PC-9 (cell line): ENCODE measurements around the gene PHB1. TPM values are rescaled to one million over a fixed set of nuclear protein-coding genes. Genes with fewer than 3 reads are reported as not detected.

Experiments used
- BruUV-seq: library from RNA; stranded (reverse); fragments of 400-500 nt; replicated peaks from 2 replicates; lab custom pipeline; 2021; lab: Mats Ljungman, UMichigan
- CTCF ChIA-PET: fragments of 300-600 bp; sonication (Branson Sonifier 250); formaldehyde crosslinking; loops from one replicate; lab custom pipeline; 2022; ENCODE audit warnings: antibody characterized with exemption; lab: Charles Lee
- POLR2A ChIA-PET: fragments of 300-600 bp; sonication (Branson Sonifier 250); formaldehyde crosslinking; loops from one replicate; lab custom pipeline; 2022; ENCODE audit warnings: antibody characterized with exemption; ENCODE audit not compliant: unreplicated experiment; lab: Charles Lee
- DNase-seq, 2 experiments: peaks; one replicate each; pipeline versions ENCODE4 v3.0.0 to v3.0.0-alpha.2; 2015 to 2022; ENCODE audit warnings: mixed read lengths in 1 of 2
- H2AFZ ChIP-seq: fragments of 200-600 bp; sonication (generic); 2 replicates; pipeline ENCODE4 v1.8.1; 2017; ENCODE audit warnings: antibody characterized with exemption
- H3F3A ChIP-seq: fragments of 200-600 bp; sonication (generic); 2 replicates; pipeline ENCODE4 v1.8.1; 2017; ENCODE audit warnings: antibody characterized with exemption, mild to moderate bottlenecking, low read depth; ENCODE audit not compliant: insufficient read depth
- H3K27ac ChIP-seq: fragments of 200-600 bp; sonication (generic); 2 replicates; pipeline ENCODE4 v1.6.1; 2016; ENCODE audit warnings: mixed run types
- H3K27me3 ChIP-seq: fragments of 200-600 bp; sonication (generic); 2 replicates; pipeline ENCODE4 v1.6.1; 2016; ENCODE audit warnings: low read depth, mixed run types; ENCODE audit not compliant: insufficient read depth
- H3K36me3 ChIP-seq: fragments of 200-600 bp; sonication (generic); 2 replicates; pipeline ENCODE4 v1.6.1; 2016; ENCODE audit warnings: low read depth, mixed run types
- H3K4me1 ChIP-seq: fragments of 200-600 bp; sonication (generic); replicated peaks from 2 replicates; pipeline ENCODE4 v1.6.1; 2016; ENCODE audit warnings: mixed run types; ENCODE audit not compliant: insufficient read depth
- H3K4me2 ChIP-seq: fragments of 200-600 bp; sonication (generic); 2 replicates; pipeline ENCODE4 v1.6.1; 2017; ENCODE audit warnings: mixed run types
- H3K4me3 ChIP-seq: fragments of 200-600 bp; sonication (generic); 2 replicates; pipeline ENCODE4 v1.6.1; 2016; ENCODE audit warnings: mixed run types
- H3K79me2 ChIP-seq: fragments of 200-600 bp; sonication (generic); 2 replicates; pipeline ENCODE4 v1.6.1; 2017; ENCODE audit warnings: low read depth, mixed run types
- H3K9me2 ChIP-seq: fragments of 200-600 bp; sonication (generic); 2 replicates; pipeline ENCODE4 v1.8.1; 2017; ENCODE audit warnings: mild to moderate bottlenecking; ENCODE audit not compliant: insufficient read depth
- H3K9me3 ChIP-seq: fragments of 200-600 bp; sonication (generic); 2 replicates; pipeline ENCODE4 v1.8.1; 2016; ENCODE audit warnings: low read depth; ENCODE audit not compliant: insufficient read depth
- H4K20me1 ChIP-seq: fragments of 200-600 bp; sonication (generic); 2 replicates; pipeline ENCODE4 v1.8.1; 2017; ENCODE audit not compliant: insufficient read depth
- EZH2 ChIP-seq: fragments of 200-600 bp; sonication (generic); IDR thresholded peaks from 2 replicates; pipeline ENCODE4 v1.8.0; 2017; ENCODE audit warnings: antibody characterized with exemption, low read depth
- intact Hi-C: fragments of 100-400 bp; cut with micrococcal nuclease; formaldehyde crosslinking; loops from one replicate; pipeline ENCODE4 v1.10.0; 2022; ENCODE audit not compliant: unreplicated experiment
- total RNA-seq: library from RNA; stranded (reverse); gene quantifications from 2 replicates; pipeline ENCODE4 v1.2.3, GENCODE V29; 2021
- TF ChIP-seq, protein P1 (sequence below): fragments of 200-600 bp; sonication (generic); conservative IDR thresholded peaks from 2 replicates; pipeline ENCODE4 v1.6.1; 2017; ENCODE audit warnings: mixed run types, antibody characterized with exemption, mild to moderate bottlenecking, moderate library complexity

PHB1 gene
- total RNA-seq, 1 experiment from 2014 or later: 244 TPM

DNA sequence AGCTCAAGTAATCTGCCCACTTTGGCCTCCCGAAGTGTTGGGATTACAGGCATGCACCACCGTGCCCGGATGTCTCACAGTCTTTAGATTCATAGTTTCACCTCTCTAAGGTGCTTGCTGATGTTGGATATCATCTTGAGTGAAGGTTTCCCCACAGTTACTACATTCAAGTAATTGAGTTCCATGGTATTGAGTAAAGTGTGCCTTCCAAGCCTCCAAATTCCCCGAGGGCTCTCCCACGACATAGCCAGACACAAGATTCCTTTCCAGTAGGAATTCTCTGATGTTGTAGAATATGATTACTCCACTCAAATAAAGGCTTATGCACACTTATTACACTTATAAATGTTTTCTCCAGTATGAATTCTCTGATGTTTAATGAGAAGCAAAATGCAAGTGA, 36.4 kb downstream of the PHB1 start:
- no peaks in the 10 kb centered on the region for H3K4me1 ChIP-seq
- H3K4me3 ChIP-seq: no peak overlapping the region
- no peaks in the 10 kb centered on the region for H3K9me2 ChIP-seq
- no peak overlapping the region for H3K4me2 ChIP-seq
- no TSS peak for BruUV-seq
- ChIA-PET CTCF (no interaction called here), POLR2A (no interaction called here)
- H4K20me1 ChIP-seq: no peaks in the 10 kb centered on the region
- H3K27ac ChIP-seq: no peak overlapping the region
- peaks cover 5% of the 10 kb centered on the region; the same call in 1 of the 2 replicates for H3K9me3 ChIP-seq
- no peak overlapping the region for H2AFZ ChIP-seq
- no peaks in the 10 kb centered on the region for H3K36me3 ChIP-seq
- no peaks in the 10 kb centered on the region for H3F3A ChIP-seq
- no peaks in the 10 kb centered on the region for H3K79me2 ChIP-seq
- no peak for TF ChIP-seq EZH2
- TF ChIP-seq, protein P1, sequence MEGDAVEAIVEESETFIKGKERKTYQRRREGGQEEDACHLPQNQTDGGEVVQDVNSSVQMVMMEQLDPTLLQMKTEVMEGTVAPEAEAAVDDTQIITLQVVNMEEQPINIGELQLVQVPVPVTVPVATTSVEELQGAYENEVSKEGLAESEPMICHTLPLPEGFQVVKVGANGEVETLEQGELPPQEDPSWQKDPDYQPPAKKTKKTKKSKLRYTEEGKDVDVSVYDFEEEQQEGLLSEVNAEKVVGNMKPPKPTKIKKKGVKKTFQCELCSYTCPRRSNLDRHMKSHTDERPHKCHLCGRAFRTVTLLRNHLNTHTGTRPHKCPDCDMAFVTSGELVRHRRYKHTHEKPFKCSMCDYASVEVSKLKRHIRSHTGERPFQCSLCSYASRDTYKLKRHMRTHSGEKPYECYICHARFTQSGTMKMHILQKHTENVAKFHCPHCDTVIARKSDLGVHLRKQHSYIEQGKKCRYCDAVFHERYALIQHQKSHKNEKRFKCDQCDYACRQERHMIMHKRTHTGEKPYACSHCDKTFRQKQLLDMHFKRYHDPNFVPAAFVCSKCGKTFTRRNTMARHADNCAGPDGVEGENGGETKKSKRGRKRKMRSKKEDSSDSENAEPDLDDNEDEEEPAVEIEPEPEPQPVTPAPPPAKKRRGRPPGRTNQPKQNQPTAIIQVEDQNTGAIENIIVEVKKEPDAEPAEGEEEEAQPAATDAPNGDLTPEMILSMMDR: no peak
- H3K27me3 ChIP-seq: no peaks in the 10 kb centered on the region
- no peak for DNase-seq
- intact Hi-C loops: no loop called here

DNA sequence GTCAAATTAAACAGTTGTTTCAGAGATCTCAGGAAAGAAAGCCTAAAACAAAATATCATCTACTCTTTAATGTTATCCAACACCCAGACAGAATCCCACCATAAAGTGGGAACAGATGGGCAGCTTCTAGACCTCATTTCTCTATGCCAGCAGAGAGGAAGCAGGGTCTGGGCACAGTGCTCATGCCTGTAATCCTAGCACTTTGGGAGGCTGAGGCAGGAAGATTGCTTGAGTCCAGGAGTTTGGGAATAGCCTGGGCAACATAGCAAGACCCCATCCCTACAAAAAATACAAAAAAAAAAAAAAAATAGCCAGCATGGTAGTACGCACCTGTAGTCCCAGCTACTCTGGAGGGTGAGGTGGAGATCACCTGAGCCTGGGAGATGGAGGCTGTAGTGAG, 39.1 kb downstream of the PHB1 start:
- CTCF ChIA-PET: interaction anchor here (0.6 kb wide), 2 partner anchors 60 to 68 kb away, joined by 3 to 4 read pairs; no protein-coding TSS in a partner anchor
- peaks cover 5% of the 10 kb centered on the region; the same call in 1 of the 2 replicates for H3K9me3 ChIP-seq
- no peaks in the 10 kb centered on the region for H3K9me2 ChIP-seq
- BruUV-seq: no TSS peak
- no peaks in the 10 kb centered on the region for H3K27me3 ChIP-seq
- no peak overlapping the region for H3K27ac ChIP-seq
- no peaks in the 10 kb centered on the region for H3K4me1 ChIP-seq
- TF ChIP-seq EZH2: no peak
- TF ChIP-seq, protein P1: no peak
- no peak for DNase-seq
- no peak overlapping the region for H3K4me2 ChIP-seq
- no peaks in the 10 kb centered on the region for H4K20me1 ChIP-seq
- H2AFZ ChIP-seq: no peak overlapping the region
- H3F3A ChIP-seq: no peaks in the 10 kb centered on the region
- no peaks in the 10 kb centered on the region for H3K79me2 ChIP-seq
- intact Hi-C loops: no loop called here
- POLR2A ChIA-PET: no interaction called here
- H3K4me3 ChIP-seq: no peak overlapping the region
- H3K36me3 ChIP-seq: no peaks in the 10 kb centered on the region

DNA sequence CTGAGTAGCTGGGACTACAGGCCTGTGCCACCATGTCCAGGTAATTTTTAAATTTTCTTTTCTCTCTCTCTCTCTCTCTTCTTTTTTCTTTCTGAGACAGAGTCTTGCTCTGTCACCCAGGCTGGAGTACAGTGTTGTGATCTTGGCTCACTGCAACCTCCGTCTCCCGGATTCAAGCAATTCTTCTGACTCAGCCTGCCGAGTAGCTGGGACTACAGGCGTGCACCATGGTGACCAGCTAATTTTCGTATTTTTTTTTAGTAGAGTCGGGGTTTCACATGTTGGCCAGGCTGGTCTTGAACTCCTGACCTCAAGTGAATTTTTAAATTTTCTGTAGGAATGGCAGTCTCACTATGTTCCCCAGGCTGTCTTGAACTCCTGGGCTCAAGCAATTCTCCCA, 41.6 kb downstream of the PHB1 start:
- Histone ChIP-seq H3F3A (no peaks in the 10 kb centered on the region), H3K4me3 (no peak overlapping the region), H3K79me2 (no peaks in the 10 kb centered on the region), H3K4me2 (no peak overlapping the region), H3K9me3 (peaks cover 5% of the 10 kb centered on the region; the same call in 1 of the 2 replicates), H3K27me3 (no peaks in the 10 kb centered on the region), H3K27ac (no peak overlapping the region), H3K4me1 (no peaks in the 10 kb centered on the region), H3K9me2 (no peaks in the 10 kb centered on the region), H2AFZ (no peak overlapping the region), H3K36me3 (no peaks in the 10 kb centered on the region), H4K20me1 (no peaks in the 10 kb centered on the region)
- POLR2A ChIA-PET: no interaction called here
- no TSS peak for BruUV-seq
- no peak for TF ChIP-seq EZH2
- TF ChIP-seq, protein P1: no peak
- DNase-seq: no peak
- CTCF ChIA-PET: no interaction called here
- intact Hi-C loops: no loop called here
